Measurements from ENCODE around the gene SCLY.

- TF ChIP-seq CTCF (conservative IDR thresholded peaks at IDR 0.05; ENCODE audit: low read depth, low read length) (no peak), EZH2 (IDR thresholded peaks at IDR 0.05; ENCODE audit: borderline replicate concordance, low read depth, low read length, poor library complexity, severe bottlenecking) (no peak)
Observed at GRCh38 chr2:238121511-238122286, 60.9 kb downstream of the SCLY start.
